Astrocyte of the cerebellum (primary cell): Measurements from ENCODE around the gene HOXB5.

Source experiments
- DNase-seq: peaks from one replicate; pipeline ENCODE4 v3.0.0-alpha.2; 2011; ENCODE audit warnings: low read depth
- H3K4me3 ChIP-seq: 2 replicates; pipeline ENCODE4 v1.5.1; 2011; ENCODE audit warnings: mild to moderate bottlenecking, low read depth, low read length, moderate library complexity
- in situ Hi-C: cut with HindIII; loops from 2 replicates; pipeline ENCODE4 v1.10.0; 2017; ENCODE audit warnings: low sequenced_read_pairs
- TF ChIP-seq, protein P1 (sequence below): IDR thresholded peaks from 2 replicates; pipeline ENCODE4 v1.5.1; 2012; ENCODE audit warnings: low read length, low read depth, moderate library complexity, mild to moderate bottlenecking; ENCODE audit errors: missing control alignments

The HOXB5 gene

GRCh38 chr17:48608494-48608834, 14.9 kb upstream of the HOXB5 start:
- H3K4me3 ChIP-seq = no peak overlapping the region
- TF ChIP-seq, protein P1, sequence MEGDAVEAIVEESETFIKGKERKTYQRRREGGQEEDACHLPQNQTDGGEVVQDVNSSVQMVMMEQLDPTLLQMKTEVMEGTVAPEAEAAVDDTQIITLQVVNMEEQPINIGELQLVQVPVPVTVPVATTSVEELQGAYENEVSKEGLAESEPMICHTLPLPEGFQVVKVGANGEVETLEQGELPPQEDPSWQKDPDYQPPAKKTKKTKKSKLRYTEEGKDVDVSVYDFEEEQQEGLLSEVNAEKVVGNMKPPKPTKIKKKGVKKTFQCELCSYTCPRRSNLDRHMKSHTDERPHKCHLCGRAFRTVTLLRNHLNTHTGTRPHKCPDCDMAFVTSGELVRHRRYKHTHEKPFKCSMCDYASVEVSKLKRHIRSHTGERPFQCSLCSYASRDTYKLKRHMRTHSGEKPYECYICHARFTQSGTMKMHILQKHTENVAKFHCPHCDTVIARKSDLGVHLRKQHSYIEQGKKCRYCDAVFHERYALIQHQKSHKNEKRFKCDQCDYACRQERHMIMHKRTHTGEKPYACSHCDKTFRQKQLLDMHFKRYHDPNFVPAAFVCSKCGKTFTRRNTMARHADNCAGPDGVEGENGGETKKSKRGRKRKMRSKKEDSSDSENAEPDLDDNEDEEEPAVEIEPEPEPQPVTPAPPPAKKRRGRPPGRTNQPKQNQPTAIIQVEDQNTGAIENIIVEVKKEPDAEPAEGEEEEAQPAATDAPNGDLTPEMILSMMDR = no peak
- in situ Hi-C loops = no loop called here
- no peak for DNase-seq

GRCh38 chr17:48606892-48607614, 13.5 kb upstream of the HOXB5 start:
- DNase-seq = no peak
- TF ChIP-seq, protein P1 = no peak
- no peak overlapping the region for H3K4me3 ChIP-seq
- in situ Hi-C loops = no loop called here

GRCh38 chr17:48605991-48606891, 12.7 kb upstream of the HOXB5 start:
- H3K4me3 ChIP-seq = no peak overlapping the region
- in situ Hi-C loops = no loop called here
- TF ChIP-seq, protein P1 = no peak
- no peak for DNase-seq

DNA sequence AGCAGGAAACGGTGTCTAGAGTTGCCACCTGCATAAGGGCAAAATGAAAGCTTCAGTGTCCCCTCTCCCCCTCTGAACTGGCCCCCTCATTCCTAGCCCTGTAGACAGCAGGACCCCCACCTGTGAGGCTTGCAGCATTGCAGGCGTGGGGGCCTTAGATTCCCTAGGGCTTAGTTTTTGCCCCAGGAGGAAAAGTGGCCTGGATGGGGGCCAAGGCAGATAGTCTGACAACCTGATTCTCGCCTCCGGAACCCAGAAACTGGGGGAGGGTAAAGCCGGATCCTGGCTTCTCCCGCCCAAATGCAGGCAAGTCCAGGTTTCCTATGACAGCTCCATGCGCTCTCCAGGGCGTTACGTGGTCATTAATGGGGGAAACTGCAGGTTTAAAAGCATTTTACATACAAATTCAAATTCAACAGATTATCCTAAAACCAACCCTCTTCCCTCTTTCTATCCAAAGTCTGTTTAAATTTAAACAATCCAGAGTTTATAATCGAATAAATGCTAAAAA, 11.9 kb upstream of the HOXB5 start:
- no peak overlapping the region for H3K4me3 ChIP-seq
- no peak for DNase-seq
- TF ChIP-seq, protein P1 = no peak
- in situ Hi-C loops = no loop called here

GRCh38 chr17:48604770-48605329, 11.3 kb upstream of the HOXB5 start, which contains the start of gene HOXB6:
Gene HOXB6, minus strand, starts transcription at chr17:48604986. Its CDS starts 6,836 bp downstream, at chr17:48598150.
- DNase-seq = no peak
- TF ChIP-seq, protein P1 = no peak

More at GRCh38 chr17:48604770-48605329, 11.3 kb upstream of the HOXB5 start, which contains the start of gene HOXB6:
- in situ Hi-C loops = no loop called here
- H3K4me3 ChIP-seq = no peak within 1 kb of the TSS
